A673 (cell line): ENCODE data around the gene CCN6.

Source experiments
- CTCF ChIP-seq: fragments of 300-800, 200-600 bp; sonication (generic); conservative IDR thresholded peaks from 2 replicates; pipeline ENCODE4 v1.5.1; 2017; ENCODE audit warnings: low read depth, mild to moderate bottlenecking, antibody characterized with exemption, low read length, moderate library complexity, mixed read lengths
- EZH2 ChIP-seq: fragments of 200-600 bp; sonication (generic); IDR thresholded peaks from 2 replicates; pipeline ENCODE4 v1.6.1; 2017; ENCODE audit warnings: borderline replicate concordance, low read depth, mild to moderate bottlenecking, mixed read lengths, antibody characterized with exemption, low read length; ENCODE audit not compliant: poor library complexity, severe bottlenecking

DNA sequence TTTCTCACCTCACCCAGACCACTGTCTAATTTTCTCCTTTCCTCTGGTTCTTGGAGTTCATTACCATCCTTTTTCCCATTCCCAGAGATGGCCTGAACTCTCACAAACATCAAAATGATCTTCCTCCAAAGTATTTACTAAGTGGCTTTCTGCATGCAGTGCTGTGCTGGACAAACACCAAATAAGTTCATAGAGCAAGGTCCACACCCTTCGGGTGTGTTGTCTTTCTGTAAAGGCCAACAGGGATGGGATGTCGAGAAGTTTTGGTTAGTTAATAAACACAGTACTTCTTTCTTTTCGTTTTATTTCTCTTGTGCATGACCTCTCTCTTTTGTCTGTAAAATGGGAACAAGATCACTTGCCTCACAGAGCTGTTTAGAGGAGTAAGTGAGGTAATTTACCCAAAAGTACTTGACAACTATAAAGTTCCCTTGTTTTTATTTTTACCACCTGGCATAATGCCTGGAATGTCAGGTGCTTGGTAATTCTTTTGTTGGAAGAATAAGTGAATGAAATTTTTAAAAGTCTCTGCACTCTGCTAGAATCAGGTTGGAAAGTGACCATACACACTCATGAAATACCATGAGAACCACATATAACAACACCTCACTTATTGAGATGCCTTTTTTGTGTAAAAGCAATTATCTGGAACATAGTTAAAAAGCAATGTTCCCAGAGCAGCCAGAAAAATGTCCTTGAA is 22.8 kb upstream of the CCN6 start:
- TF ChIP-seq CTCF (no peak), EZH2 (no peak)
